HG03025 (cell line): ENCODE results near the gene NOTCH3.

Source experiments
- ATAC-seq: cut with Tn5 transposase; IDR thresholded peaks from one replicate; pipeline ENCODE4 v1.9.1; 2021; ENCODE audit warnings: mild to moderate bottlenecking, moderate library complexity; ENCODE audit not compliant: unreplicated experiment, low FRiP score

NOTCH3 gene

DNA sequence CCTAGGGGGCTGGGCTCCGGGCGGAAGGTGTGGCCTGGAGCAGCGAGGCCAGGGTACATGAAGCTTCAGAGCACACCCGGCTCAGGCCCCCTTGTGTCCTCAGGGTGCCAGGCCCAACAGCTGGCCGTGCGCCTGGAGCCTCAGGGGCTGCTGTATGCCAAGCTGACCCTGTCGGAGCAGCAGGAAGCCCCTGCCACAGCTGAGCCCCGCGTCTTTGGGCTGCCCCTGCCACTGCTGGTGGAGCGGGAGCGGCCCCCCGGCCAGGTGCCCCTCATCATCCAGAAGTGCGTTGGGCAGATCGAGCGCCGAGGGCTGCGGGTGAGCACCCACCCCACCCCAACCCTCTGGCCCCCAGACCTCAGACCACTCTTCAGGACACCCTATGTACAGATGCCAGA, 90.4 kb downstream of the NOTCH3 start:
- no peak for ATAC-seq

DNA sequence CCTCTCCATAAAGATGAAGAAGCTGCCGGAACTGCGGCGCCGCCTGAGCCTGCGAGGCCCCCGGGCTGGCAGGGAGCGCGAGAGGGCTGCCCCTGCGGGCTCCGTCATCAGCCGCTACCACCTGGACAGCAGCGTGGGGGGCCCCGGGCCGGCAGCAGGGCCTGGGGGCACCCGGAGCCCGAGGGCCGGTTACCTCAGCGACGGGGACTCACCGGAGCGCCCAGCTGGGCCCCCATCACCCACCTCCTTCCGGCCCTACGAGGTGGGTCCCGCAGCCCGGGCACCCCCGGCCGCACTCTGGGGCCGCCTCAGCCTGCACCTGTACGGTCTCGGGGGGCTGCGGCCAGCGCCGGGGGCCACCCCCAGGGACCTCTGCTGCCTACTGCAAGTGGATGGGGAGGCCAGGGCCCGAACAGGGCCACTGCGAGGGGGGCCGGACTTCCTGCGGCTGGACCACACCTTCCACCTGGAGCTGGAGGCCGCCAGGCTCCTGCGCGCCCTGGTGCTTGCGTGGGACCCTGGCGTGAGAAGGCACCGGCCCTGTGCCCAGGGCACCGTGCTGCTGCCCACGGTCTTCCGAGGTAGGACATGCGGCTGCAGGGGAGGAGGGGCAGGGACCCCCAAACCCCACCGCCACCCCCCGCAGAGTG, 90.9 kb downstream of the NOTCH3 start:
- ATAC-seq = no peak
